Measurements from ENCODE around the gene ALKBH8.
"Not testable (repeated sequence)": the region's sequence is repeated elsewhere in the genome, so short reads cannot be mapped to it uniquely, and the experiment has no call there.

Gene ALKBH8

DNA sequence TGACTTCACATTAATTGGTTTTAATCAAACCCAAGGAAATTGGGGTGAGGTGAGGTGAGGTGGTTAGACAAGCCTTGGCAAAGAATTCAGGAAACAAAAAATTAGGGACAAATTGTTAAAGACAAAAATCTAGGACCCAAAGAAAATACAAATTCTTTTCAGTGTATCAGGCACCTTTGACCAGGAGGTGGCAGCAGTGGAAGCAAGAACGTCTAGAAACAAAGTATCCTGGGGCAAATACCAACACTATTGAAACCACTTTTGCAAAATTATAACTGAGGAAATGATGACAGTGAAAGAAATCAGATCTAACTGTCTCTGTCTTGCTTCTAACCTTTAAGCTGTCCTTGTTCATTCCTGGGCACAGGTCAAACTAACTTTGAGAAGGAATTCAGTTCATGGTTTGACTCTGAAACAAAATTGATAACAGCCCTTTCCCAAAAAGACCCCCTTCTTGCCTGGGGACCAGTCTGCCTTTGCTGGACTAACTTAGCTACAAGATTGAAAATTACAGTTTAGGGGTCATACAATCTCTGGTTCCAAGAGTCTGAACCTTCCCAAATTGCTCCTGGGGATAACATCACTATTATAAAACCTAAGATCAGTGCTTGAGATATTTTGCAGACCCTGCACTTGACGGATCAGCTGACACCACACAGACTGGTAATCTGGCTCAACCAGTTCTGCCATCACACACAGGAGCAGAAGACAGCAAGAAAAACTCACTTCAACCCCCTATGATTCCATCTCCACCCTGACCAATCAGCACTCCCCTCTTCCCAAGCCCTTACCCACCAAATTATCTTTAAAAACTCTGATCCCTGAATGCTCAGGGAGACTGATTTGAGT, 11.2 kb upstream of the ALKBH8 start:
- peak; percentile 45 for DNase-seq

DNA sequence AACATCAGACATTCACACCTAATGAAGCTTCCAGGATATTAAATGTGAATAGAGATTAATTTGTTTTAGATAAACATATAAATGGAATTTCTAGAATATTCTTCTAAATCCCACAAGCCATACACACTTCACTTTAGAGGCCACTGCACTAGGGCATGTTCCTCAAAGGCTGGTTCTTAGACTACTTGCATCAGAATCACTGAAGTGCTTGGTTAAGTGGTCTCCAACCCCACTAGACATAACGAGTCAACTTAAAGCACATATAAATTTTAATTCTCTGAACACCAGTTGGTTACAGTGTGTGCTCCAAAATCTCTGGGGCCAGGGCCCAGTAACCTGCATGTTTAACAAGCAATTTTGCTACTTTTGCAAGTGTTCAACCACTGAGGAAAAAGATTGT, 7.9 kb upstream of the ALKBH8 start:
- no peak for DNase-seq

DNA sequence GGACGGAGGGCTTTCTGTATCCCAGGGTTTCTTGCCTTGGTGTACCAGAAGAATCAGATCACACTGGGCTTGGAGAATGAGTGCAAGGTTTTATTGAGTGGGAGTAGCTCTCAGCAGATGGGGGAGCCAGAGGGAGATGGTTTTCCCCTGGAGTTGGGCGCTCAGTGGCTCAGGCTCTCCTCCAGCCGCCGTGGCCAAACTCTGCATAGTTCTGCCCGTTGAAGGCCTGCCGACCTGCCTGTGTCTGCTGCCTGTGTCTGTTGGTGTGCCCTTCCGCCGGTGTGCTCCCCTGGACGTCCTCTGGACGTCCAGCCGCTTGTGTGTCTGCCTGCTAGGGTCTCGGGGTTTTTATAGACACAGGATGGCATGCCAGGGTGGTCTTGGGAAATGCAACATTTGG, 4.5 kb upstream of the ALKBH8 start:
- DNase-seq: no peak

DNA sequence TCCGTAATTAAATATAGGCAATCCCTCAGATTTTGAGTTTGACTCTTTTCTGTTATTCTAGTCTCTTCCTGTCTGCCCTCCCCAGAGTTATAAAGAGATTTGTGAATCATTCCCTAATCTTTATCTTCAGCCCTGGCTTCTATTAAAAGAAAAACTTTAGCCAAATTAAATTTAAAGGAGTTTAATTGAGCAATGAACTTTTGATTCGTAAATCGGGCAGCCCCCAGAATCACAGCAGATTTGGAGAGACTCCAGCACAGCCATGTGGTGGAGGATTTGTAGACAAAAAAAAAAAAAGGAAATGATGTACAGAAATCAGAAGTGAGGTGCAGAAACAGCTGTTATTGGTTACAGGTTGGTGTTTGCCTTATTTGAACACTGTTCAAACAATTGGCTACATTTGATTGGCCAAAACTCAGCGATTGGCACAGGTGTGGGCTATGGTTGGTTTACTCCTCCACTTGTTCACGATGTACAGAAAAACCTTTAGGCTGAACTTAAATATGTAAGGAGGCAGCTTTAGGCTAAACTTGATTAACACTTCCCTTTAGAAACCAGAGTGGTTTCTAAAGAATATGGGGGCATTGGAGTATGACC, 2.3 kb upstream of the ALKBH8 start:
- no peak for DNase-seq

DNA sequence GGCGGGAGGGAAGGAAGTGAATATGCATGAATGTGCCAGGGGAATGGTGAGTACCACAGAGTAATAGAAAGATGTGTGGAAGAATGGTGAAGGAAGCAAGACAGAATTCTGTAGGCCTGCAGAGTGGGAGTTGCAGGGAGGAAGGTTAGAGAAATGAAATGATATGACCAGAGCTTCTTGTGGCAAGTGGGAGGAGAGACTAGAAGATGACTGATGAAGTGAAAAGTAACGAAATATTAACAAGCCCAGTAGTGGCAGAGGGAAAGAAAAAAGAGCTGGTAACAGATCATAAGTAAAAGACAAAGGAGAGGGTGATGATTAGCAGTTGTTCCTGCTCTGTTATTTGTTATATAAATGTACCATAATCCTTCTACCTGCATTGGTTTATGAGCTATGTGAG, 1.0 kb upstream of the ALKBH8 start:
- no peak for DNase-seq

DNA sequence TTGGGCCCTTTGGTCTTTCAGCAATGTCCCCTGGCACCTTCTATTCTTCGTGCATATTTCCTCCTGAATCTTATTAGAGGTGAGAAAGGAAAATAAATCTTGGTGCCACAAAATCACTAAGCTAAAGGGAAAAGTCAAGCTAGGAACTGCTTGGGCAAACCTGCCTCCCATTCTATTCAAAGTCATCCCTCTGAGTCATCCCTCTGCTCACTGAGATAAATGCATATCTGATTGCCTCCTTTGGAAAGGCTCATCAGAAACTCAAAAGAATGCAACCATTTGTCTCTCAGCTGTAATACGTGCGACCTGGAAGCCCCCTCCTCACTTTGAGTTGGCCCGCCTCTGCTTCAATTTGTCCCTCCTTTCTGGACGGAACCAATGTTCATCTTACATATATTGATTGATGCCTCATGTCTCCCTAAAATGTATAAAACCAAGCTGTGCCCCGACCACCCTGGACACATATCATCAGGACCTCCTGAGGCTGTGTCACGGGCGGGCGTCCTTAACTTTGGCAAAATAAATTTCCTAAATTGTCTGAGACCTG, 493 bp upstream of the ALKBH8 start:
- not testable (repeated sequence) for DNase-seq

DNA sequence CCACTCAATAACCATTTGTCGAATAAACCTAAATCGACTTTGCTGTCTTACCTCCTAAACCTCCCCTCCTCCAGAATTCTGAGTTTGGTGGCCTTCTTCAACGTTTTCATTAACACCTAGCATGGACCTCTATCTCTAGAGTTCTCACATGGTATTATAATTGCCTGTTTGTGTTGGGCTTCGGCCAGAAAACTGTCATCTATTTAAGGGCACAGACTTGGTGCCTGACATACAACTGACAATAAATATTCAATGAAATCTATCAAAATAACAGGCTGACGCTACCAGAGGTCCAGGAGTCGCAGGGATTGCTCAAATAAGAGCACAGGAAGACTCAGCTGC, 687 bp downstream of the ALKBH8 start:
- DNase-seq: no peak

DNA sequence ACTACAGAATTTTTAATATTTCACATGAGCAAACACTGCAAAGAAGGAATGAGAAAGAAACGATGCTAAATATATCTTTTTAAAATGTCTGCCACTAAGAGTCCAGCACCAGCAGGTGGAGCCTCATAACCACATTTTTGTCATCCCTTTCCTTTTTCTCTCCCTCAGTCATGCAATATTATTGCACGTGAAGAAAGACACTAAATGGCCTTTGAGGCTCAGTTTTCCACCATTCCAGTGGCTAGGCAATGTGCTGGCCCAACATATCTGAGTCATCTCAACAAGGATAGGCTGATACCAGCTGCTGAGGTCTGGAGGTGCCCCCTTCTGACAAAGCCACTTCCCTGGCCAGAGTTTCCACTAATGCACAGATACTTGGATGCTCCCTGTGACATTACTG, 1.8 kb downstream of the ALKBH8 start:
- no peak for DNase-seq

DNA sequence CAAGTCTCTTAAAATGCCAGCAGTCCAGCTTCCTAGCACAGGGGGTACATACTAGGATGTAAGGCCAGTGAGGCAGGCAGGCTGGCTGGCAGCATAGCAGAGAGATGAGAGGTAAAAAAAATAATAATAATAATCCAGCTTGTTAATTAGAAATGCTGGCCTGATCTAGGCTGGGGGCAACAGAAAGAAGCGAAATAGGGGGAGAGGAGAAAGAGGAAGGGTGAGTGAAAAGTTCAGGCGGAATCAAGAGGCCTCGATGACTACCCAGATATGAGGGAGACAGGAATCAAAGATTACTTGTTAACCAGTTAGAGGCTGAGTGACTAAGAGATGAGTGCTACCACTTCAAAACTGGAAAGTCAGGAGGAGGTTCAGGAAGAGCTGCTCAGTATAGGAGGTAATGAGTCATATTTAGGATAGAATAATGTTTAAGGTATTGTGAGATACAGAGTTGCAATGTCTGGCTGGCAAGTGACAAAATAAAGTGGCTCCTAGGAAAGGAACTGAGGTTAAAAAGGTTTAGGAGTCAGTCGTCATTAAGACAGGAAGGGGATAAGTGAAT, 2.8 kb downstream of the ALKBH8 start:
- no peak for DNase-seq

DNA sequence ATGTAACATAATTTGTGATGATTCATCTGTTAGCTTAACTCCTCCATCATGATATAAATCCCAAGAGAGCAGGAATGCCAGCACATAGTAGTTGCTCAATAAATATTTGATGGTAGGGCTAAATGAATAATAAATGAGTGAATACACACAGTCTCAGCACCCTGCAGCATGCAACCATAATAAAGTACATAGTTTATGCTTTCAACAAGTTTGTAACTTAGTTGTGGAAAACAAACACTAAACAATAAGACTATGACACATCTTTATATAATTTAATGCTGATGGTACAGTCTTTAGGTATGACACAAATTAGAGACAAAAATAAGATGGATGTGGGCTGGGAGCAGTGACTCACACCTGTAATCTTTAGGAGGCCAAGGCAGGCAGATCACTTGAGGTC, 3.8 kb downstream of the ALKBH8 start:
- DNase-seq: no peak

DNA sequence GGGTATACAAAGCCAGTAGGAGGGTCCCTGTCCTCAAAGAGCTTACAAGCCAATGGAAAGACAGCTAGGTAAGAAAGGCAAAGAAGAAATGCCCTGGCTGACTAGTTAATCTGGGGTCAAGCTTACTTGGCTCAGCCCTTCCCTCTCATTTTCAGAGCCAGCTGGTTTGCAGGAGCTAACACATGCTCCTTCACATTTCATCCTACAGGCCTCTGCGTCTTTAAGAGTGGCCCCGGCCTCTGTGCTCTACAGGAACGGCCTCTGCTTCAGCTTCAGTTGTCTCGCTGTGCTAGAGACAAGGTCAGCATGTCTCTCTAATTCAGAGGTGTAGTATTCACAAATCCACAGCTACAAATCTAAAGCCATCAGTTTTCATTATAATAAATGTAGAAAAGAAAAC, 15.2 kb downstream of the ALKBH8 start:
- DNase-seq: no peak

DNA sequence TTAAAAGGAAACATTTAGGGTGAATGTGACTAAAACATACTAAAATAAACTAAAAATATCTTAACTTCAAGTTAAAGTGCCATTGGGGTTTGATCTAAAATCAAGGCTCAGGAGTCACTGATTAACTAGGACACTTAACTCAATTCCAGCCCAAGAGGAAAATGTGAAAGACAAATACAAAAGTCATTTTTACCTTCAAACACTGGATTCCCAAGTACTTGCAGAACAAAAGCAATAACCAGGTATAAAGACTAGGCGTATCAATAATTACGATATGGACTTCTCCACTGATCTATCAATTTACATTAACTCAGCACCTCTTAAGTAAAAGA, 15.6 kb downstream of the ALKBH8 start:
- no peak for DNase-seq

DNA sequence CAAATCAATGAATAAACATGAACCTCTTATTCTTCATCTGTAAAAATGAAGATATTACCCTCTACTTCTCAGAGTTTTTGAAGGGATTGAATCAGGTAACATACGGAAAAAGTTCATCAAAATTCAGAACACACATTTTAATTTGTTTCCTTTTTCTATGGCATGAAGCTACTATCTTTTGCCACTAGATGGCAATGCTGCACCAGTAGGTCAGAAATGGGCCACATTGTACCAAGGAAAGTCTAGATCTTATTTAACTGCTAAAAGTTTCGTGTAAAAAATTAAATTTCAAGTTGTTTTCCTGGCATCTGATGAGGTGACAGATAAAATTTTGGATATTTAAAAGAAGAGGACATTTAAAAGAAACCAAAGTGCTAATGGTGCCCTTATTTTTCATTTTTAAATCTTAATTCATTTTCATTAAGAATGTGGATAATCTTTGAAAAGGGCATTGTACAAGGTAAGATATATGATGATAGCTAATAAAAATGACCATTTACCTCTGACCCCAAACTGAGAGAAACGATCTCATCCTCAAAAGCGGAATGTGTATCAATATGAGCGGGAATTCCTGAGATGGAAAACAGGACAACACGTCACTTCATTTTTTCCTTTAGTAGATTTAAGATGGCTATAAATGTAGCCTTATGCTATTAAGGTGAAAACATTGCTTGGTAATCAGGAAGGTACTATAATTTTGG, 16.1 kb downstream of the ALKBH8 start:
- DNase-seq: no peak

DNA sequence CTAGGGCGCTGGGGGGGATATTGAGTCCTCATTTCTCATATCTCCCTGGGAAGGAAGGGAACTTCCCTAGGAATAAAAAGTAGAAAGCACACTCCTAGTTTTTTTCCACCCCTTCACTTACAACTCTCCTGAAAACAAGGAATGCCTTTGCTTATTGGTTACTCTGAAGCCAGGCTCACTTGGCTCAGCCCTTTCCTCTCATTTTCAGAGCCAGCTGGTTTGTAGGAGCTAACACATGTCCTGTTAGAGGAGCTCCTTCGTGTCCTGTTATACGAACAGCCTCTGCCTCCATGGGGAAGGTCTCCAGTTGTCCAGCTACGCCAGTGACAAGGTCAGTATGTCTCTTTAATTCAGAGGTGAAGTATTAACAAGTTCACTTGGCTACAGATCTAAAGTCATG, 17.6 kb downstream of the ALKBH8 start:
- DNase-seq: no peak

DNA sequence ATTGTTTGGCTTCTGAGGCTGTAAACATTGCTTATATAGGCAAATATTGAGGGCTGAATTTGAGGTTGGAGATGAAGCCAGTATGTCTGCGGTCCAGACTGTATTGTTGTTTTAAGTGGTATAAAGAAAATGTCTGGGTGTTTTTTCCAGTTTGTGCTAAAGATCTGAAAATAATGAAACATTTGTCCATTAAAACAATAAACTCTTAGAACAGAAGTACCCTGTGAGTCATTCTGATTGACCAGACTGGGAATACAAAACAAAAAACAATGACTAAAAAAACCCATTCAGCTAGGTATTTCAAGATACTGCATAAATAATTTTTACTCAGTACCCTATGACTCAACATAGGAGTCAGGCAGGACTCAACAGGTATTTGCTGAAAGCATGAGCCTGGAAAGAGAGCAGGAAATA, 20.4 kb downstream of the ALKBH8 start:
- DNase-seq: no peak

DNA sequence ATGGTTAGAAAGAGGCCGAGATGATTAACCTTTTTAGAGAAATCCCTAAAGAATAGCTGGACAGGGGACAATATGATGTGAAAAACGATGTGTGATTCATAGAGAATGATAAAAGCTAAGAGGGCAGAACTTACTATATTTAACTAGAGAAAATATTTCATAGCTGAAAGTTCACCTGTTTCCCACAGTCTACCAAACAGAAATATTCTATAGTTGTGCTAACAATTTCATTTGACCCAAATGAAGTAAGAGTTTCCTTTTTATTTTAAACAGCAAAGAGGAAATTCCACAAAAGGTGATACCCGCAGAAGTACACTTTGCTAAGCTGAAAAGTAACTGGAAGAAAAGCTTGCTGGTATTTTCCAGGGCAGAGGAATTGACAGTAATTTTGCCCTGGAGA, 26.7 kb downstream of the ALKBH8 start:
- no peak for DNase-seq

DNA sequence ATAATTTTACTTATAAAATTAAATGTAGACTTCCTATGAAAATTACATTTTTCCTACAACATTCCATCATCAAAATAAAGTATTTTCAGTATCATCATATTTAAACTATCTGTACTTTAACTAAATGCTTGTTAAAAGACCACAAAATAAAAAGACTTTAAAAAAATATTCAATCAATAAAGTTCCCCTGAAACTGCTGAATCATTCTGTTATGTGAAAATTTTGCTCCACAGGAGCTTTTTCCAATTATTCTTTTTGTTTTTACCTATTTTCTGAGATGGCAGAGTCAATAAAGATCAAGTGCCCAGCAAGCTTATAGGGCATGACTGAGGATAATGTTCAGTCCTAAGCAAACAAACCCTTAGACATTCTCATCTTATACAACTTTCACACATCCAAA, 27.3 kb downstream of the ALKBH8 start:
- no peak for DNase-seq

DNA sequence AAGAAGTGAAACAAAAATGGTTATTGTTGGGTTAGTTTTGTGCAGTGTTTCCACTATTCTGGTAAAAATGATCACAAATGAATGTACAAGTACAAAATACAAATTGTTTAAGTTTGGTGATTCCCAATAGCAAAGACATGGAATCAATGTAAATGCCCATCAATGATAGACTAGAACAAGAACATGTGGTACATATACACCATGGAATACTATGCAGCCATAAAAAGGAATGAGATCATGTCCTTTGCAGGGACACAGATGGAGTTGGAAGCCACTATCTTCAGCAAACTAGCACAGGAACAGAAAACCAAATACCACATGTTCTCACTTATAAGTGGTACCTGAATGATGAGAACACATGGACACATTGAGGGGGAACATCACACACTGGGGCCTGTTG, 28.4 kb downstream of the ALKBH8 start:
- not testable (repeated sequence) for DNase-seq

DNA sequence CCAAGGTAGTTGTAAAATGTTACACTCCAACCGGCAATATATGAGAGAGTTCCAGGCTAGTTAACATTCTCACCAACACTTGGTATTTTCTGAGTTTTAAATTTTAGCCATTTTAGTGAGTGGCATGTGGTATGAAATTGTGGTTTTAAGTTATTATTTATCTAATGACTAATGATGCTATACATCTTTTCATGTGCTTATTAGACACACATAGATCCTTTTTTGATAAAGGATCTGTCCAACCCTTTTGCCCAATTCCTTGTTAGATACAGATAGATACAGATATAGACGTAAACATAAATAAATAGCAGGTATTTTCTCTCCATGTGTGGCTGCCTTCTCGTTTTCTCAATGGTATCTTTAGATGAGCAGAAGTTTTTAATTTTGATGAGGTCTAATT, 39.3 kb downstream of the ALKBH8 start:
- no peak for DNase-seq

DNA sequence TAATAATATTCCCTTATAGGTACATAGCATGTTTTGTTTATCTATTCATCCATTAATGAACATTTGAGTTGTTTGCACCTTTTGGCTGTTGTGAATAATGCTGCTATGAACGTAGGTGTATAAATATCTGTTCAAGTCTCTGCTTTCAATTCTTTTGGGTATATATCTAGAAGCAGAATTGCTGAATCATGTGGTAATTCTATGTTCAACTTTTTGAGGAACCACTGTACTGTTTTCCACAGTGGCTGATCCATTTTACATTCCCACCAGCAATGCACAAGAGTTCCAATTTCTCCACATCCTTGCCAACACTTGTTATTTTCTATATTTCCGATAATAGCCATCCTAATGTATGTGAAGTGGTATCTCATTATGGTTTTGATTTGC, 56.7 kb downstream of the ALKBH8 start:
- no peak for DNase-seq

DNA sequence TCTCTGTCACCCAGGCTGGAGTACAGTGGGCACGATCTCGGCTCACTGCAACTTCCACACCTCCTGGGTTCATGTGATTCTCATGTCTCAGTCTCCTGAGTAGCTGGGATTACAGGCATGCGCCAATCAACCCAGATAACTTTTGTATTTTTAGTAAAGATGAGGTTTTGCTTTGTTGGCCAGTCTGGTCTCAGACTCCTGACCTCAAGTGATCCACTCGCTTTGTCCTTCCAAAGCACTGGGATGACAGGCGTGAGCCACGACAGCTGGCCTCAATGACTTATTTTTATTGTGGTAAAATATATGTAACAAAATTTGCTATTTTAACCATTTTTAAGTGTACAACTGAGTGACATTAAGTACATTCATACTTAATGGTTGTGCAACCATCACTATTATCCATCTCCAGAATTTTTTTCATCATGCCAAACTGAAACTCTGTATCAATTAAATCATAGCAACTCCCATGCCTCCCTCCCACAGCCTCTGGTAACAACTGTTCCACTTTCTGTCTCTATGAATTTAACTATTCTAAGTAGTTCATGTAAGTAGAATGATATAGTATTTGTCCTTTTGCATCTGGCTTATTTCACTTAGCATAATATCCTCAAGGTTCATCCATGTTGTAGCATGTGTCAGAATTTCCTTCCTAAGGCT, 57.2 kb downstream of the ALKBH8 start:
- DNase-seq: no peak

DNA sequence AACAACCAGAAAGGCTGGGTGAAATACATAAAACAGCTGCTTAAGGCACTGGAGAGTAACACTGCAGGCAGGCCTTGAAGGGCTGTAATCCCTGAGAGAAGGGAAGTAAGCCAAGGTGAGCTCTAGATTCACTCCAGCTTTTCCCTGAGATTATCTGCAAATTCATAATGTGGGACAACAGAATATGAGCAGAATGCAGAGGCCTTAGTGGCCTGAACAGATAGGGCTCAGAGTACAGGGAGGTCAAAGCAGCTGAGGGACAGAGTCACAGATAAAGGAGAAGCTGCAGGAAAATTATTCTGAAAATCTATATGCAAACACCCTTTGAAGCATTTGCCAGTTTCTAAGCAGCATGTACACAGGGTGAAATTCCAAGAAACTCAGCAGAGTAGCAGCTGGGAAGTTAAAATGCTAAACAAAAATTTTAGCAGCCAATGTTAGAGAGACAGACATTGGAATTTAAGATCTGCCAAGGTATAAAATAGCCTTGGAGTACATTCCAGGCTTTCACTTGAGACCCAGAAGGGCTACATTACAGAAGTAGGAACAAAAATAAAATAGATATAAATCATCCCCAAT, 59.8 kb downstream of the ALKBH8 start:
- DNase-seq: no peak

DNA sequence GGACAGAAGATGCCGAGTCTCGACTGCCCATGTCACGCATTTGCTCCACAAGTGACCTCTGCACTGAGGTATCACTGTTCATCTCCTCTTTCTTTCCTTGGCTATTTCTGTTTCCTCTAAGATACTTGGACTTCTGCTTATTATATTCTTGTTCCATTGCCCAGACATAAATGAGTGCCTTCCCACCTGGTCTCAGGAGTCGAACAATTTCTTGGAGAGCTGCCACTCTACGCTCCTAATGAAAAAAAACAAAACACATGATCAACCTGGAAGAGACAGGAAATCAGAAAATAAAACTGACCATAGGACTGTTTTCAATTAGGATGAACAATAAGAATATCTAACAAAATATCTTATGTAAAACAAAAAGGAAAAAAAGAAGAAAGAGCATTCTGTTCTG, 60.6 kb downstream of the ALKBH8 start:
- no peak for DNase-seq

All from activated CD4-positive, CD25-positive, alpha-beta regulatory T cell treated with anti-CD3 and anti-CD28 coated beads, Interleukin-2, amount 50 U/mL, for 72 hours (primary cell).